GM18519 (cell line): ENCODE measurements around the gene COL18A1.
"Not testable (repeated sequence)": the region's sequence is repeated elsewhere in the genome, so short reads cannot be mapped to it uniquely, and the experiment has no call there.

Source experiments
- ATAC-seq: cut with Tn5 transposase; IDR thresholded peaks from one replicate; pipeline ENCODE4 v1.9.1; 2021; ENCODE audit warnings: mild to moderate bottlenecking, moderate library complexity; ENCODE audit not compliant: unreplicated experiment, low FRiP score

The COL18A1 gene

GRCh38 chr21:45423968-45424853, 19.2 kb downstream of the COL18A1 start:
- ATAC-seq: no peak

- no peak for ATAC-seq
Measured at GRCh38 chr21:45424854-45425795, 20.2 kb downstream of the COL18A1 start.

- ATAC-seq: no peak
Measured at GRCh38 chr21:45427331-45428271, 22.6 kb downstream of the COL18A1 start.

GRCh38 chr21:45428534-45428933, 23.6 kb downstream of the COL18A1 start:
- no peak for ATAC-seq

- no peak for ATAC-seq
Measured at GRCh38 chr21:45429221-45430175, 24.5 kb downstream of the COL18A1 start.

- no peak for ATAC-seq
Measured at GRCh38 chr21:45430521-45431501, 25.8 kb downstream of the COL18A1 start.

- ATAC-seq: no peak
Measured at GRCh38 chr21:45431781-45432572, 27.0 kb downstream of the COL18A1 start.

- no peak for ATAC-seq
Measured at GRCh38 chr21:45432575-45433255, 27.8 kb downstream of the COL18A1 start.

GRCh38 chr21:45433301-45433700, 28.3 kb downstream of the COL18A1 start:
- ATAC-seq: no peak

- ATAC-seq: no peak
Measured at GRCh38 chr21:45433911-45434644, 29.1 kb downstream of the COL18A1 start.

- no peak for ATAC-seq
Measured at GRCh38 chr21:45434645-45435217, 29.8 kb downstream of the COL18A1 start.

GRCh38 chr21:45435405-45435981, 30.5 kb downstream of the COL18A1 start:
- ATAC-seq: no peak

- no peak for ATAC-seq
Measured at GRCh38 chr21:45436351-45437065, 31.5 kb downstream of the COL18A1 start.

GRCh38 chr21:45437844-45438243, 32.9 kb downstream of the COL18A1 start:
- ATAC-seq: not testable (repeated sequence)
